SK-N-MC (cell line): ENCODE results near the gene SLC25A45.

Experiments
- DNase-seq: peaks from one replicate; pipeline ENCODE4 v3.0.0-alpha.2; 2011; ENCODE audit warnings: low read depth, low spot score
- H3K27ac ChIP-seq: fragments of 200-600 bp; sonication (generic); 2 replicates; pipeline ENCODE4 v1.5.1; 2016; ENCODE audit warnings: mixed run types
- H3K36me3 ChIP-seq: fragments of 200-600 bp; sonication (generic); 2 replicates; pipeline ENCODE4 v1.6.1; 2017; ENCODE audit warnings: antibody characterized with exemption, low read length, mixed read lengths; ENCODE audit not compliant: insufficient read depth
- H3K4me3 ChIP-seq: fragments of 200-600 bp; sonication (generic); 2 replicates; pipeline ENCODE4 v1.5.1; 2016
- H3K9ac ChIP-seq: fragments of 200-600 bp; sonication (generic); 2 replicates; pipeline ENCODE4 v1.8.0; 2017; ENCODE audit warnings: mixed run types, mixed read lengths; ENCODE audit not compliant: insufficient read length
- H3K9me3 ChIP-seq: fragments of 200-600 bp; sonication (generic); 2 replicates; pipeline ENCODE4 v1.6.1; 2017; ENCODE audit warnings: low read depth, mild to moderate bottlenecking, antibody characterized with exemption, low read length, moderate library complexity, mixed read lengths
- EZH2 ChIP-seq: fragments of 200-600 bp; sonication (generic); IDR thresholded peaks from one replicate; pipeline ENCODE4 v1.6.1; 2017; ENCODE audit warnings: antibody characterized with exemption
- FOXP2 ChIP-seq: optimal IDR thresholded peaks from 2 replicates; pipeline ENCODE3; 2011; ENCODE audit warnings: mild to moderate bottlenecking, moderate library complexity; ENCODE audit not compliant: insufficient read depth; ENCODE audit errors: extremely low read length, control extremely low read depth
- POLR2AphosphoS5 ChIP-seq: IDR thresholded peaks from 2 replicates; pipeline ENCODE4 v1.6.1; 2012; ENCODE audit warnings: mild to moderate bottlenecking, low read depth, low read length, borderline replicate concordance

SLC25A45 gene

DNA sequence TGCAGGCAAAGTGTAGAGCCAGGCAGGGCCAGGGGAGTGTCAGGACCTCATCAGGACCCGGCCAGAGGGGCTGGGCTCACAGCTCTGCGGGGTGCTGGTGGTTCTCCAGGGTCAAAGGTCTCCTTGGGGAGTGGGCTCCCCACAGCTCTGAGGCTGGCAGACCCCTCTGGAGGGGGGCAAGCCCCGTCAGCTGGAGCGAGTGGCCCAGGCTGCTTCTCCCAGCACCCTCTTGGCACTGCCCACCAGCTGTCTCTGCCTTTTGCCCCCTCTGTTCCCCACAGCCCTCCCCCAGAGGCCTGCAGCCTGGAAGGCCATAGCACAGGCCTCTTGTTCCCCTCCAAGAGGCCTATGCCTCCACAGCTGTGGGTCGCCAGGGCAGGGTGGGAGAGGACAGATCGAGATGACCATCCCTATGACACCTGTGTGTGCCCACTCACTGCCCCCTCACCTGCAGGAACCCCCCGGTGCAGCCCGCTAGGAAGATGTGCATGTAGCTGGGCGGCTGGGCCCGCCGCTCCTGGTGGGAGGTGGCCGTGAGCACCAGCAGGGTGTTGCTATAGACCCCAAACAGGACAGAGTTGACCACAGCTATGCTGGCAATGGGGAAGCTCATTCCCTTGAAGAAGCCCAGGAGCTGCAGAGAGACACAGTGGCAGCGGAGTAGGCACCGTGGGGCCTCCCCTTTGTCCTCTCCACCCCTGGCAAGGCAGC, 3.4 kb downstream of the SLC25A45 start:
- no peak for TF ChIP-seq EZH2
- TF ChIP-seq FOXP2: no peak
- TF ChIP-seq POLR2AphosphoS5: no peak
- DNase-seq: no peak
- Histone ChIP-seq H3K9ac (no peak overlapping the region), H3K36me3 (no peaks in the 10 kb centered on the region), H3K4me3 (no peak overlapping the region), H3K9me3 (no peaks in the 10 kb centered on the region), H3K27ac (no peak overlapping the region)

DNA sequence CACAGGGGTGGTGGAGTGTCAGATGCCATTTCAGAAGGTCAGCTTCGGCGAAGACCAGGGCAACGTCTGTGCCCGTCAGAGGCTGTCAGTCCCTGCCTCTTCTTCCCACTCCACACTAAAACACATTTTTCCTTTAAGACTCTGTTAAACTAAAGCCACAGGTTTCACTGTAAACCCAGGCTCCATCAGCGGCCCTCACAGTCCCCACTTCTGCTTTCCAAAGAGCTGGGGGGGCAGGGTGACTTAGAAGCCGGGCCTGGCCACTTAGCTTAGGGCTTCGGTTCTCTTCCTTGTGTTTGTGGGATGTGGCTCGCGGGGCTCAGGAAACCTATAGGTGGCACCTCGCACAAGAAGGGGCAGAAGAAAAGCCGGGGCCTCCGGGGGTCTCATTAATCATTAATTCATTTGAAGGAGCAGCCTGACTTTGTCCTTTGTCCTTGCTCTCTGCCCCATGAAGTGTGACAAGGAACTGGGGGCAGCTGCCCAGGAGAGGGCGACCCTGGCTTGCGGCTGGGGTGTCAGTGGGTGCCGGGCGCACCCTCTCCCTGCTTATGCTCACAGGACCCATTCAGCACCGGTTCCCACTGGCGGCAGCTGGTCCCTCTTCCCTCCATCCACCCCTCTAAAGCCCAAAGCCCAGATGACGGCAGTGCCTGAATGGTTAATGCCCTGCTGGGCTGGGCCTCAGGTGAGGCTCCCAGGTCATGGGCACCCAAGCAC, 4.1 kb downstream of the SLC25A45 start:
- Histone ChIP-seq H3K4me3 (no peak overlapping the region), H3K27ac (no peak overlapping the region), H3K9me3 (no peaks in the 10 kb centered on the region), H3K36me3 (no peaks in the 10 kb centered on the region), H3K9ac (no peak overlapping the region)
- DNase-seq: no peak
- TF ChIP-seq FOXP2: no peak
- TF ChIP-seq EZH2: no peak
- TF ChIP-seq POLR2AphosphoS5: no peak

DNA sequence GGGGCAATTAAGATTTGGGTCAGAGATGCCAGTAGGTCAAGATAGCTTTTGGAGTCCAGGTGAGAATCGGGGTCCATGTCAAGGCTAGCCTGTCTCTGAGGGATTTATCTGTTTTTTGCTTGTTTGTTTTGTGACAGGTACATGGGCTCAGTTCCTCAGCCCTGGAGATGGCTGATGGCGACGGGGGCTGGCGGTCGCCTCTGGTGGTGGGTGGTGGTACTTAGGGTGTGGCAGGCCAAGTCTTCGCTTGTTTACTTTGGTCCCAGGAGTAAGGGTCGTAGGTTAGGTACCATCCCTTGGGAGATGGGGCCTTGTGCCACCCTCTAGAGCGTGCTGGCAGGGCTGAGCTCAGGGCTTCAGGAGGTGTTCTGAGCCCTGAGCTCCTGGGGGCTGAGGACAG, 4.7 kb downstream of the SLC25A45 start:
- no peak for DNase-seq
- no peak overlapping the region for H3K4me3 ChIP-seq
- H3K9me3 ChIP-seq: no peaks in the 10 kb centered on the region
- H3K9ac ChIP-seq: no peak overlapping the region
- no peak for TF ChIP-seq FOXP2
- no peak for TF ChIP-seq EZH2
- no peaks in the 10 kb centered on the region for H3K36me3 ChIP-seq
- no peak overlapping the region for H3K27ac ChIP-seq

DNA sequence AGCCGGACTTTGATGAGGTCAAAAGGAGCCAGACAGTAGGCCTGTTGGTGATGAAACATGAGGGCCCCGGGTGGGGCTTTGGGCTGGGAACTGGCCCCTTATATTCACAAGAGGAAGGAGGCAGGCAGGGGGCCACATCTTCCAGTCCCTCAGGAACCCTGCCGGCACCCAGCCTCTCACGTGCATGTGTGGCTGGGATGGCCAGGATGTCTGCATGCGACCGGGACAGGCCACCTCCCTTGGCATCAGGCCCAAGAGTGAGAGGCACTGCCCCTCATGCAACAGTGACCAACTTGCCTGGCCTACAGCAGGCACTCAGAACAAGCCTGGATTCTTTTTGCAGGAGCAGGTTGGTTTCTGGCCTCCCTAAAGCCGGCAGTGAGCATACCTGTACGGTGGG, 5.4 kb downstream of the SLC25A45 start:
- H3K36me3 ChIP-seq: no peaks in the 10 kb centered on the region
- TF ChIP-seq FOXP2 (no peak), EZH2 (no peak), POLR2AphosphoS5 (no peak)
- H3K4me3 ChIP-seq: no peak overlapping the region
- no peaks in the 10 kb centered on the region for H3K9me3 ChIP-seq
- no peak overlapping the region for H3K9ac ChIP-seq
- H3K27ac ChIP-seq: no peak overlapping the region
- no peak for DNase-seq

DNA sequence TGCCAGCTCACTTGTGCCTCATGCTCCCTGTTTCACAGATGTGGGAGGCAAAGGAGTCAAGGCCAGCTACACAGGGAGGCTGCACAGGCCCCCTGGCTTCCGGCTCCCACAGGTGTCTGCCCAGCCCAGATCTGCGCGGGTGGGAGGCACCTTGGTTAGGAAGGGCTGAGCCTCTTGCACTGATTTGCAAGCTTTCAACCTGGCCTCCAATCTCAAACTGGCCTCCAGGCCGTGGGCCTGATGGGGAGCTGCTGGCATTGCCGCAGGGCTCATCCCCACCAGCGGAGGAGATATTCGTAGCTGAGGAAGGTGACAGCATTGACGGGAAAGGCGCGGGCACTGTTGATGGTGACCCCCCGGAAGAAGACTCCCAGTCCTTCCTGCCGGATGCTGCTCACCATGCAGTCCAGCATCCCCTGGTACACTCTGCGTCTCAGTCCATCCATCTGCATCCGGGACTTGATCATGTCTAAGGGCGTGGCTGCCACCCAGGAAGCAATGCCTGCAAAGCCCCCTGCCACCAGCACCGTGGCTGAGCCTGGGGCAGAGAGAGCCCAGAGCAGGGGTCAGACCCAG, 6.2 kb downstream of the SLC25A45 start:
- no peak overlapping the region for H3K27ac ChIP-seq
- DNase-seq: no peak
- no peak overlapping the region for H3K9ac ChIP-seq
- no peaks in the 10 kb centered on the region for H3K36me3 ChIP-seq
- no peak overlapping the region for H3K4me3 ChIP-seq
- no peak for TF ChIP-seq FOXP2
- no peak for TF ChIP-seq POLR2AphosphoS5
- TF ChIP-seq EZH2: no peak
- H3K9me3 ChIP-seq: no peaks in the 10 kb centered on the region

DNA sequence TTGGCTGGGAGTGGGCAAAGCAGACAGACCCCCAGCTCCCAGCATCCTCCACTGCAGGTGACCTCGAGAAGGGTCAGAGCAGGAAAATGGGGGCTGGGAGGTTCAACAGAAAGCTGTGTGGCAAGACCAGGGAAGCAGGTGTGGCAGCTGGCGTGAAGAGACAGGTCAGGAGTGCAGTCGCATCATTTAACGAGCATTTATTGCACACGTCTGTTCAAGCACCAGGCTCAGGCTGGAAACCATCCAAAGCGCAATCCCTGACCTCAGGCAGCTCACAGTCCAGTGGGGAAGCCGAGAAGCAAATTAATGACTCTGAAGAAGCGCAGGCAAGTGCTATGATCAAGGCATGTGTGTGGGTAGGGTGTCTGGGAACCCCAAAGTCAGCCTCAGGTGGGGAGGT, 7.4 kb downstream of the SLC25A45 start:
- no peak for TF ChIP-seq POLR2AphosphoS5
- no peak for TF ChIP-seq EZH2
- TF ChIP-seq FOXP2: no peak
- H3K27ac ChIP-seq: no peak overlapping the region

DNA sequence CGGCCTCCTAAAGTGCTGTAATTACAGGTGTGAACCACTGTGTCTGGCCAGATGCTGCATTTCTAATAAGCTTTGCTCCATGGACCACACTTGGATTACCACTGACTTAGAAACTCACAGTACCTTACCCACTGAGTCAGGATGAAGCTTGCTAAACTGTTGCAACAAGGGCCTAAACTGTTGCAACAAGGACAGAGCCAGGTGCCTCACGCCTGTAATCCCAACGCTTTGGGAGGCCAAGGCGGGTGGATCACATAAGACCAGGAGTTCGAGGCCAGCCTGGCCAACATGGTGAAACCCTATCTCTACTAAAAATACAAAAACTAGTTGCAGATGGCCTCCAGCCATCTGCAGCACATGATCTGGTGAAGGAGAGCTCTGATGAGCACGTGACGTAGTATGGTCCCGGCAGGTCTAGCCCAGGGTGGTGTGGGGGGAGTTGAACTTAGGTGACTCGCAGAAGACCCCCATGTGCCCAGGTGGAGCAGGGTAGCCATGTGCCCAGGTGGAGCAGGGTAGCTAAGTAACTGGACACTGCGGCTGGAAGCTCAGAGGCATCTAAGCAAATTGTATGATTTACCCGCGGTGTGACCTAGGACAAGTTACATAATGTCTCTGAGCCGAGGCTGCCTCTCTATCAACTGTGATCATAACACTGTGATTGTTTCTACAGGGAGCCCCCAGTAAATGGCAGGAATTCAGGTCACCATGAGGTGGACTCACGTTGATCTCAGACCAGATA, 8.4 kb downstream of the SLC25A45 start:
- Histone ChIP-seq H3K4me3 (no peak overlapping the region), H3K9ac (no peak overlapping the region), H3K27ac (no peak overlapping the region), H3K9me3 (no peaks in the 10 kb centered on the region), H3K36me3 (no peaks in the 10 kb centered on the region)
- no peak for DNase-seq
- TF ChIP-seq FOXP2 (no peak), EZH2 (no peak), POLR2AphosphoS5 (no peak)

More for the DNA sequence above, 7.4 kb downstream of the SLC25A45 start:
- Histone ChIP-seq H3K36me3 (no peaks in the 10 kb centered on the region), H3K9me3 (no peaks in the 10 kb centered on the region), H3K9ac (no peak overlapping the region), H3K4me3 (no peak overlapping the region)
- DNase-seq: no peak

DNA sequence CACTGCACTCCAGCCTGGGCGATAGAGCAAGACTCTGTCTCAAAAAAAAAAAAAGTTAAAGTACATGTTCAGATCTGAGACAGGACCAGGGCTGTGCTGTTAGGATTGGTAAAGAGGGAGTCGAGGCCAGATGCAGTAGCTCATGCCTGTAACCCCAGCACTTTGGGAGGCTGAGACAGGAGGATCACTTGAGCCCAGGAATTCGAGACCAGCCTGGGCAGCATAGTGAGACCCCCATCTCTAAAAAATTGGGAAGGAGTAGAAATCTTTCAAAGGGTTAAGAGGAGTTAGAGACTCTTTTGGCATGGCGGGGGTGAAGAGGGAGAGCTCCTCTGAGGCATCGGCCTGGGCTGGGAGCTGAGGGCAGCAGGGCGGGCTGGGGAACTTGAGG, 11.8 kb downstream of the SLC25A45 start:
- TF ChIP-seq FOXP2 (no peak), EZH2 (no peak), POLR2AphosphoS5 (no peak)
- no peak overlapping the region for H3K27ac ChIP-seq
- H3K9ac ChIP-seq: no peak overlapping the region
- no peaks in the 10 kb centered on the region for H3K36me3 ChIP-seq
- no peak for DNase-seq
- no peaks in the 10 kb centered on the region for H3K9me3 ChIP-seq
- no peak overlapping the region for H3K4me3 ChIP-seq
